ENCODE results near the gene MSI1. TPM values are rescaled to one million over a fixed set of nuclear protein-coding genes. Genes with fewer than 3 reads are reported as not detected.

Gene MSI1
- total and polyA plus RNA-seq, 2 experiments from 2014 or later = 12.8 to 16.9 TPM

GRCh38 chr12:120316798-120317223 lies 52.2 kb downstream of the MSI1 start:
- H3K36me3 Mint-ChIP-seq (ENCODE audit: low read depth) = no peaks in the 10 kb centered on the region
- no peaks in the 10 kb centered on the region for H4K20me1 ChIP-seq (replicated peaks; ENCODE audit: insufficient read depth)
- peaks cover 4% of the 10 kb centered on the region; the same call in 1 of the 2 replicates for H3F3A ChIP-seq (replicated peaks; ENCODE audit: low read depth)
- peak overlapping the region; percentile 71 for H3K4me2 ChIP-seq
- peak overlapping the region; percentile 47 for H3K4me3 ChIP-seq
- no peaks in the 10 kb centered on the region for H3K79me2 ChIP-seq (replicated peaks; ENCODE audit: insufficient read depth)
- H3K36me3 ChIP-seq (ENCODE audit: insufficient read depth) = no peaks in the 10 kb centered on the region
- no peak for TF ChIP-seq STAT1 (IDR thresholded peaks at IDR 0.05; ENCODE audit: unreplicated experiment)
- no peak for TF ChIP-seq EZH2phosphoT487 (IDR thresholded peaks at IDR 0.05; ENCODE audit: unreplicated experiment)
- TF ChIP-seq ZNF462 (CRISPR knock-in tag; IDR thresholded peaks at IDR 0.05) = no peak
- TF ChIP-seq POLR2AphosphoS5 (IDR thresholded peaks at IDR 0.05; ENCODE audit: low read depth) = no peak
- no peak for TF ChIP-seq ZNF331 (CRISPR knock-in tag; IDR thresholded peaks at IDR 0.05; ENCODE audit: low read depth)
- no peak for TF ChIP-seq JUNB (IDR thresholded peaks at IDR 0.05; ENCODE audit: unreplicated experiment)
- TF ChIP-seq ETS1 (IDR thresholded peaks at IDR 0.05) = no peak
- TF ChIP-seq NANOG (IDR thresholded peaks at IDR 0.05; ENCODE audit: borderline replicate concordance) = no peak
- no peaks in the 10 kb centered on the region for H3K9me2 ChIP-seq (ENCODE audit: insufficient read depth)
- peak overlapping the region; percentile 93; the same call in 1 of the 2 replicates for H3K27ac Mint-ChIP-seq
- no peaks in the 10 kb centered on the region; the same call in 1 of the 2 replicates for H3K4me1 ChIP-seq (ENCODE audit: insufficient read depth)
- peak overlapping the region; percentile 11 for H3K27ac ChIP-seq (ENCODE audit: low read depth)
- H3K27me3 Mint-ChIP-seq (ENCODE audit: insufficient read depth, low read depth, poor library complexity) = peaks cover 7% of the 10 kb centered on the region
- H3K9me3 Mint-ChIP-seq = no peaks in the 10 kb centered on the region
- no peak for ATAC-seq
- no peaks in the 10 kb centered on the region for H3K27me3 ChIP-seq (ENCODE audit: insufficient read depth)
- peaks cover 7% of the 10 kb centered on the region; the same call in 2 of the 3 replicates for H3K4me1 Mint-ChIP-seq
- H2AFZ ChIP-seq = peak overlapping the region; percentile 84
- H3K4me3 Mint-ChIP-seq = peak overlapping the region; percentile 85
- no peak for DNase-seq (ENCODE audit: low spot score)
